NT2/D1 (cell line): Measurements from ENCODE around the gene PAK5.

Source experiments
- SUZ12 ChIP-seq: IDR thresholded peaks from 2 replicates; pipeline ENCODE4 v1.6.1; 2011; ENCODE audit not compliant: insufficient read length, insufficient read depth; ENCODE audit errors: extremely low read depth
- YY1 ChIP-seq: IDR thresholded peaks from 2 replicates; pipeline ENCODE4 v1.6.1; 2011; ENCODE audit not compliant: insufficient read length, insufficient read depth

GRCh38 chr20:9829835-9830234 lies 9.0 kb downstream of the PAK5 start:
- TF ChIP-seq SUZ12 (no peak), YY1 (no peak)
